D341Med (cell line): ENCODE measurements around the gene PRPF39.
A peak's percentile ranks its signal among the peaks of the same experiment; 100 is the strongest.
"Not testable (repeated sequence)": the region's sequence is repeated elsewhere in the genome, so short reads cannot be mapped to it uniquely, and the experiment has no call there.

ENCODE experiments used
- DNase-seq: peaks from one replicate; pipeline ENCODE4 v3.0.0; 2012; ENCODE audit warnings: low spot score

Gene PRPF39

DNA sequence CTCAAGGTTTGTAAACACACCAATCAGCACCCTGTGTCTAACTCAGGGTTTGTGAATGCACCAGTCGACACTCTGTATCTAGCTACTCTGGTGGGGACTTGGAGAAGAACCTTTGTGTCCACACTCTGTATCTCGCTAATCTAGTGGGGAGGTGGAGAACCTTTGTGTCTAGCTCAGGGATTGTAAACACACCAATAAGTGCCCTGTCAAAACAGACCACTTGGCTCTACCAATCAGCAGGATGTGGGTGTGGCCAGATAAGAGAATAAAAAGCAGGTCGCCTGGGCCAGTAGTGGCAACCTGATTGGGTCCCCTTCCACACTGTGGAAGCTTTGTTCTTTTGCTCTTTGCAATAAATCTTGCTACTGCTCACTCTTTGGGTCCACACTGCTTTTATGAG, 2.8 kb upstream of the PRPF39 start:
- not testable (repeated sequence) for DNase-seq

DNA sequence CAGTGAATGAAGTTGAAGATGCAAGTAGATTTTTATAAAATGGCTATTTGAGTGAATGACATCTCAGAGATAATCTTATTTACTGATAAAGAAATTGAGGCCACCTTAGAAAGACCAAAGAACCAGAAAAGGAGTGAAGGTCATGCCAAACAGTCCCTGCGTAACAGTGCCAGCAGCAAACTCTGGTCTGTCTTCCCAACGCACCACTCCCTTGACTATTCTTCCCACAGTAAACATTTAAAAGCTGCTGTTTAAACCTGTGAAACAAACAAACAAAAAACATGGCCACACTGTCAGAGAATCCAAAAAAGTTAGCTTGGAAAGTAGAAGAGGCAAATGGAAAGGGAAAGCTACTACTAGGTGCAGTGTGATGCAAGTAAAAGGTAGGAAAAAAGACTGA, 1.5 kb upstream of the PRPF39 start:
- DNase-seq, result no peak

DNA sequence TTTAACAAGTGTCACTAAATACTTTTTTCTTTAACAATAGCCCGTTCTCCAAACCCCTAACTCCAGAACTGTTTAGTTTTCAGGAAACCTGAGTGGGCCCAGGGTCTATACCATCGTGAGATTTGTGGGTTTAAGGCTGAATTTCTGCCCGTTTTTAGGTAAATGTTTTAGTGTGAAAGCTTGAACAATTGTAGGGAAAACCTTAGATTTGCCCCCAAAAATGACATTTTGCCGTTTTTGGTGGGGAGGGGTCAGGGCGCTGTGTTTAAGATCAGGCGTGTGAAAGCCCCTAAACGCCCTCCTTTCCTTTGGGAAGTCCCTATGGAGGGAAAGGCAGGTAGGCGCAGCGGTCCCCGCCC, 320 bp upstream of the PRPF39 start:
- no peak for DNase-seq

DNA sequence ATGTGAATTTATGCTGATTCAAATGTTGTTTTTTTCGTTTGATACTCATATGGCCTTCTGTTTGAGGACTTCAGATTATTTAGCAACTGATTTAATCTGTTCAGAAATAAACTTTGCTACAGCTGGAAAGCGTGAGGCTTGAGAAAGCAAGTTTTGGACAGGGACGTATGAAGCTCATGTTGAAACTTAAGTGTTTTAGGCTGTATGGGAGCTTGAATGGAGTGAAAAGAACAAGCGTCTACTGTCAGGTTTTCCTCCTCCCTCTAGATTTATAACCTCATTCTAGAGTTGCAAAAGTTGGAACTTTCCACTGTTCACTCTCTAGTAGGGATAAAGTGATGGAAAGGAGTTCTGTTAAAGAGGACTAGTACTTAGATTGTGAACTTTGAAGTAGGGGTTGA, 1.0 kb downstream of the PRPF39 start:
- DNase-seq, result no peak

DNA sequence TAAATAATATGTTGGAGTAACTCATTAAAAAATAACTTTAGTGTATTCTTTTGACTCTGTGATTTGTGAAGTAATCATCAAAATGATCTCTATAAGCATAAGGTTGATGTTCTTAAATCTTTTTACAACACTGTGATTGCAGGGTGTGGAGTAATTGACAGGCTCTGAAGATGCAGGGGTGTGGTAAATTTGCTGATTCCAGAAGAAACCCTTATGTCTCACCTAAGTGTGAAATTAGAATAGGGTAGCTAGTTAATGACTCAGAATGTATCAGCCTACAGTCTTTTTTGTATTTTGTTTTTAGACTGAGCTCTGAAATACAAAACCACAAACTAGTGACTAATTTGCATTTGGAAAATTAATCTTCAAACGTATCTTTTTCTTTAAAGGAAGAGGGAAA, 5.9 kb downstream of the PRPF39 start:
- no peak for DNase-seq

DNA sequence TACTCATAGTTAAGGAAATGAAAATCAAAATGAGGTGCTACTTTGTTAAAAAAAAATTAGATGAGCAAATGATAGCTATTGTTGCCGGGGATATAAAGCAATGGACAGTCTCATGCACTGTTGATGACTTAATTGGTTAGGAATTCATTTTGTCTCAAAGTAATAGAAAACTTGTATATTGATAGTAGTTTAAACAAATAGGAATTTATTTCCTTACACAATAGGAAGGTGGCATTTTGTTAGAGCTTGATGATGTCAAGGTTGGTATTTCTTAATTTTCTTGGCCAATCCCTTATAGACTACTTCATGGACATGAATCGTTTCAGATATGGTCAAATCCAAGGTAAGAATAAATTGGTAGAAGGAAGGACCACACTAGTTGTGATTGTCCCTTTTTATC, 7.8 kb downstream of the PRPF39 start:
- no peak for DNase-seq

DNA sequence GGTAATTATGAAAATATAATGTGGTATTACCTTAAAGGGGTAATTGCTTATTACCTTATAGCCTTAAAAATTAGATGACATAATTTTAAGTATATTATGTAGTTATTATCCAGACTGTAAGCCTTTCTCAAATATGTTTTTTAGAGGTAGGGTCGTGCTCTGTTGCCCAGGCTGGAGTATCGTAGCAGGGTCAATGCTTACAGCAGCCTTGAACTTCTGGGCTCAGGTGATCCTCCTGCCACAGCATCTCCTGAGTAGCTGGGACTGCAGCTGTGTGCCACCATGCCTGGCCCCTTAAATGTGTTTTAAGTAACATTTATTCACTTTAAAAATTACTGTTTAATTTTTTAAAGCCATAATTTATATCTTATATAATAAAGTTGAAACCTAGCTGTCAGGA, 10.4 kb downstream of the PRPF39 start:
- DNase-seq, result no peak

DNA sequence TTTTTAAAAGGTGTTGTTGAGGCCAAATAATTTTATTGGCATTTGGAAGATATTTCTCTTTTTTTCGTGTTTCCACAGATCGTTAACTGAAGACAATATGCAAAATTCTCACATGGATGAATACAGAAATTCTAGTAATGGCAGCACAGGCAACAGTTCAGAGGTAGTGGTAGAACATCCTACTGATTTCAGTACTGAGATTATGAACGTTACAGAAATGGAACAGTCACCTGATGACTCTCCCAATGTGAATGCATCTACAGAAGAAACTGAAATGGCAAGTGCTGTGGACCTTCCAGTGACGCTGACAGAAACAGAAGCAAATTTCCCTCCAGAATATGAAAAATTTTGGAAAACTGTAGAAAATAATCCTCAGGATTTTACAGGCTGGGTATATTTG, 11.2 kb downstream of the PRPF39 start:
- no peak for DNase-seq

DNA sequence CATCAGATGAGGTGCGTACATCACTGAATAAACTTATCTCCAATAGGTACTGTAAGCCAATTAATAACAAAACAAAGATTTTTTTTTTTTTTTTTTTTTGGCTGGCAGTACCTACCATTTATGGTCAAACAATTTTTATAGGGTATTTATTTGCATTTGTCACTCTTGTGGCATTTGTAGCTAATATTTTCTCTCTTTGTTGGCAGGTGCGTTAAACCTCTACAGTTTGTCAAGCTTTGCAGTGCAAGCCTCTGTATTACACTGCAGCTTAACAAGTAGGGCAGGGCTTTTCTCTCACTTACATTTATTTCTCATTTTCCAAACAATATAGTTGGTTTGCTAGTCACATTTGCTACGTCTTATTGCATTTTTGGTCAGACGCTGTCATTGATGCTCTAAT, 12.3 kb downstream of the PRPF39 start:
- DNase-seq, result no peak

DNA sequence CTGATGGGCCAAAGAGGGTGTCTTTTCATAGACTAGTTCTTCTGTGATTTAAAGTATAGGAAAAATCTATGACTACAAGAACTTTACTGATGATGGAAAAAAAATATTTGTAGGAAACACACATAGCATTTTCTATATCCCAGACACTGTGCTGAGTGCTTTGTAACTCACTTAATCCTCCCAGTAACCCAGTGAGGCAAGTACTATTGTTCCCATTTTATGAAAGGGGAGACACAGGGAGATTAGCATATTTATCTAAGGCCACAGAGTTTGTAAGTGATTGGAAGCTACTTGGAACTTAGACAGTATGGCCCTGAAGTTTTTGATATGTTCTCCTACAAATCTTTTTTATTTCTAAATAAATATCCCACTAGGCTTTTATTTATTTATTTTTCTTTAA, 19.9 kb downstream of the PRPF39 start:
- no peak for DNase-seq

DNA sequence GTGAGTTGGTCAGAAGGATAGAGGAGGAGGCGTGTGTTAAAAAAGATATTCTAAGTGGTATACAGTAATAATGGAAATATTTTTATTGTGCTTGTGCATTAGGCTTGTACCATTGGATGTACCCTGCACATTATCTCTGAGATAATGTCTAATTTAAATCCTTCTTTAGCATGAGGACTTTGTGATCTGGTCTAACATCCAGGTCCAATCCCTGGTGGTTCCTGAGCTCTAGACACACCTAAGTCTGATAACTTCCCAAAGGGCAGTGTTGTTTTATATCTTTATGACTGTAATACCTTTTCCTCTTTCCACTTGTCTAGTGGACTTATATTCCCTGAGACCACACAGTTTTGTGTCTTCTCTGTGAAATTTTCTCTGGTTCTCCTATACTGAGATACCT, 20.6 kb downstream of the PRPF39 start:
- DNase-seq, result no peak

DNA sequence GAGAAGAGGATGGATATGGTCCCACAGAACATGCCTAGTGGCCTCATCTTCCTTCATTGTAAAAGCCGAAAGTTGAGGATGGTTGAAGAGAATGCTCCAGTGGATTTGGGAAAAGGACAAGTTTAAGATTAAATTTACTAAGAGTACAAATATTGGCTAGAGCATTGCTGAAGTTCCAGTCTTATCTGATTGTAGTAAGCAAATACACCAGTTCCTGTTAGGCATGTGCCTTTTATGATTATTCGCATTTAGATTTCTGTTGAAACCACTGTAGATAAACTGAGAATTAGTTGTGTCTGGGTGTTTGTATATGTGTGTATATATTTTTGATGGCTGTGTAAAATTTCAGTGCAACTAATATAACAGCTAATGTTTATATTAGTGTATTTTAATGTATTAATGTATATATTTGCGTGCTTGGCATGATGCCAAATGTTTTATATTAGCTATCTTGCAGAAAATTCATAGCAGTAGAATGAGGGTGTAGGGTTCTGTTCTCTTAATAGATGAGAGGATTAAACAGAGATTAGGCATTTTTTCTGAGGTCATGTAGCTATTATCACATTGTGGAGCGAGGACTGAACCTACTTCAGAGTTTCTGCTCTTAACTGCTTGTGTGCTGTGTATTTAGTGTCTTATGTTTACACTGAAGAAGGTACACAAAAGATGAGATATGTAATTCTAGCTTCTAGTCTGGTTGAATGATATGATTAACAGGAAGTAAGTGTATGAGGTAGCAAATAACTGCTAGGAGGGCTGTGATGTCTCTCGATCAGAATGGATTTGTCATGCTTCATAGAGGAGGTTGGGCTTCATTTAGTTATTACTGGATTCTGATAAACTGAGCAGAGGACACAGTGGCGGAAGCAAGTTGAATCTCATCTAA, 29.2 kb downstream of the PRPF39 start:
- no peak for DNase-seq

DNA sequence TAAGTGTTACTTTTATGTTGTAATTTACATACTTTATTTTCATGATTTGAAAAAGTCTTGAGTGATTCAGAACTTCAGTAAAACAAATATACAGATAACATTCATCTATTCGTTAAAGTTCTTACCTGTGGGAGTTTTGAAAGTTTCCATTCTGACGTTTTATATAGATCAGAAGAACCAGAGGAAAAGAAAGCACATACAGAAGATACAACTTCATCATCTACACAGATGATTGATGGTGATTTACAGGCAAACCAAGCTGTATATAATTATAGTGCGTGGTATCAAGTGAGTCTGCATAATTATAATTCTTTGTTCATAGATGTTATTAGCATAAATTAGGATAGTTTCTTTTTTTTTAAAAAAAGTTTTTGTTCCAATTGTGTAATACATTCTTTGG, 30.4 kb downstream of the PRPF39 start:
- DNase-seq, result no peak

DNA sequence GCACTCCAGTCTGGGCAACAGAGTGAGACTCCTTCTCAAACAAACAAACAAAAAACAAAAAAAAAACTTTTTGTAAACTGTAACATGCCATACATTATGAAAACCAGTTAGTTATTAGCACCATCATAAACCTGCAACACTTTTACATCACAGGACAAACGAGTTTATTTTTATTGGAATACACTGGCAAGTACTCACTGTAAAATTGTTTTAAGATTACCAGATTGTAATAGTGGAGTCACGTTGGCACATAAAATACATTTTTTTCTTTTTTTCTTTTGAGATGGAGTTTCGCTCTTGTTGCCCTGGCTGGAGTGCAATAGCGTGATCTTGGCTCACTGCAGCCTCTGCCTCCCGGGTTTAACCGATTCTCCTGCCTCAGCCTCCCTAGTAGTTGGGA, 34.7 kb downstream of the PRPF39 start:
- DNase-seq, result no peak

DNA sequence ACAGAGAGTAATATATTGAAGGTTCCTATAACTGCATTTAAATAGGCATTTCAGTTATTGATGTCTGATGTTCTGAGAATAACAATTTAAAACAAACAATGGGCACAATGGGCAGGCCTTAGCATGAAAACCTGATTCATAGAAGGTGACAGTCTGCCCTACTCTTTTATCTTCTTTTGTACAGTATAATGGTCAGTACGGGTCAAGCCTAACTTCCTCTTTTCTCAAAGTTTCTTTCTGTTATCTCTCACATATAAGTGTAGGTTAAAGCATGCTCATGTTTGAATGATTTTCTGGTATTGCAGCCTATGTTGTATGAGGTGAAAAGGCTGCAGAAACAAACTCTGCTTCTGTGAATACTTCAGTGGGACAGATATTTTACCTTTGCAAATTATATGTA, 36.2 kb downstream of the PRPF39 start:
- DNase-seq, result no peak

DNA sequence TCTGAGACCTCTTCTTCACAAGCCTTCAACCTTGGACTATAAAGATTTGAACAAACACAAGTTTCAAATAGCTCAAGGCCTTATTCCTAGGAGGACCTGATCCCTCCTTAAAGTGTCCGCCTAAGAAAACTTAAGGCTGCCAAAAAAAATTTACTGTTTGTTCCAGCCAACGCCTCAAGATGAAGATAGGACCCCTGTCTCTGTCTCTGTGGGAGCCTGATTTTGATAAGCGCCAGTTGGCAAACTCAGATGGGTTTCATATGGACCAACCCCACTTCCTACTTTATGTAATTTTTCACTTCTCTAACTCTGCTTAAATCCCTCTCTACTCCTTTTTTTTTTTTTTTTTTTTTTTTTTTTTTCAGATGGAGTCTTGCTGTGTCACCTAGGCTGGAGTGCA, 39.4 kb downstream of the PRPF39 start:
- no peak for DNase-seq

DNA sequence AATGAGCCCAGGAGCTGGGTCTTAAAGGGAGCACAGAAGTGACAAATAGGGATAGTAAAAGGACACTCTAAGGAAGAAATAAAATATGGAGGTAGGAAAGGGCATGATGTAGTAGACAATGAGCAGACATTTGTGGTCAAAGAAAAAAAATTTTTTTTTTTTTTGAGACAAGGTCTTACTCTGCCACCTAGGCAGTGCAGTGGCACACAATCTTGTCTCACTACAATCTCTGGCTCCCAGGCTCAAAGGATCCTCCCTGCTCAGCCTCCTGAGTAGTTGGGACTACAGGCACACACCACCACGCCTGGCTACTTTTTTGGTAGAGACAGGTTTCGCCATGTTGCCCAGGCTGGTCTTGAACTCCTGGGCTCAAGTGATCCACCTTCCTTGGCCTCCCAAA, 41.8 kb downstream of the PRPF39 start:
- DNase-seq, result no peak

DNA sequence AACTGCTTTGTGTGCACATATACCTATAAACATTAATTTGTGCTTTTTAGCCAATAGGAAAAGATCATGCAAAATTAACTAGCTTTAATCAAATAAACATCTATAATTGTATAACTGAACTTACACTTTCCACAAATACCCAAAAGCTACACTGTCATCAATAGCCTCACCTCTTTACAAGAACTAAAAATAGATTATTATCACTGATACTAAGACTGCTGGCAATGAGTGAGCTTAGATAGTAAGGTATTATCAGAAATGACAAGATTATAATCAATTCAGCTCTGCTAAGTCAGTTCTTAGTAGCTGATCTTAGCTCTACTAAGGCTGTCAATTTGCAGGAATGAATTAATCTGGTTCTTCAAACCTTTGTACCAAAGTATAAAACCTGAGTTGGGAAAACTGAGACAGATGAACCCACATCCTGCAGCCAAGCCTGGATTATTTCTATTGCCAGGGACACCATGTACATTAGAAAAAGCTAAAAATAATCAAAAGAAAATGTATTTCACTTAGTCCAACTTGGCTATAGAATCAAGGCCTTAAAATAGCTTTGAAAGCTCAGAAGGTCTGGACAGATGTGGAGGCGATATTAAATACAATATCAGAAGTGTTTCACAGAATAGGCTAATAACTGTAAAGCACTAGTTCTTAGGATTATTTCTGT, 45.2 kb downstream of the PRPF39 start:
- DNase-seq, result no peak

DNA sequence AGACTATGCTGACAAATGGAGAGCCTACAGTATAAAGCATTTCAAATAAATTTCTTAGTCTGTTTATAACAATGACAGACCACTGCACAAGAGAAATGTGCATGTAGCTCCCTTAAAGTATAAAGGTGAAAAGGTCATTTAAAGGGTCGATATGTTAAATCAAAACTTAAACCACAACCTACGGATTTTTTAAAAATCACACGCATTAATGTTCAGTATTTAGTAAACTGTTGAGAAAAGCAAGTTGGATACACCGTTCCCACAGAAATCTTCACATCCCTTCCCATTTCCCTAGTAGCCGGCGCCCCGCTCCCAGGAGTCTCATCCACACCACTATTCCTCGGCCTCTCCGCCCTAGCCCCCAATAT, 49.8 kb downstream of the PRPF39 start:
- DNase-seq, result no peak

DNA sequence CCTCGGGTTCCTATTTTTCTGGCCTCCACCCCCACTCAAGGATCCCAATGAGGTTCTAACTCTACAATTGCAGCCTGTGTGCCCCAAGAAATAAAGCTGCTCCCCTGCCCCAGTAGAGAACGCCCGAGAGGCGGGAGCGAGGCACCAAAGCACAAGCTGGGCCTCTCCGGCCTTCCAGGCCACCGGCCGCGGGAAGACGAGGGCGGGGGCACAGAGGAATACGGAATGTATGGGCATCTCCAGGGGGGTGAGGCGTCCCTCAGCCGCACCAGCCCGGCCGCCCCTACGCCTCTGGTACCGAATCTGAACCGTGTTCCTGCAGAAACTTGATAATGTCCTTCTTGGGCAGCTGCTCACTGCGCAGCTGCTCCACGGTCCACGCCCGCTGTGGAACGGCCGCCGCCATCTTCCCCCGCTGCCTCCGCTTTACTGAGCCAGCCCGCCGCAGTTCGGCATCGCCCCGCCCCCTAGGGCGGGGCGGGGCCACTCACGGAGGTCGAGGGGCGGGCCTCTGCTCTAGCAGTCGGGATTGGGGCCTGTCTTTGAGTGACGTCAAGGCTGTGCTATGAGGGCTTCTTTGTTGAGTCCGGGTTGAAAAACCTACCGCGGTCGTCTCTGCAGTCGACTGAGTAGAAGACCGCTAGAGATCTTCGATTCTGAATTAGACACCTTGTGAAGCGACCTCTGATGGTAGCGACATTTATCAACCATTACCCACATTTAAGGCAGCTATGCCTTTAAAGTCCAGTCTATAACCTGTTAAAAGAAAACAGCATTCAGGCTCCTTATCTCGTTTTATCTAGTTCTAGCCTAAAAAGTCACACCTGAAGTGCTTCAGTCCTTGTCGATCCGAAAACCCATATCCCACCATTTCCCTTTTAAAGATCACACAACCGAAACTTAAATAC, 50.4 kb downstream of the PRPF39 start, which contains the start of gene FKBP3:
Gene FKBP3, minus strand, starts transcription at position 431 of the 908 bp plus-strand sequence. Its CDS starts 25 bp downstream, at position 406.
- DNase-seq, result peak; percentile 97

DNA sequence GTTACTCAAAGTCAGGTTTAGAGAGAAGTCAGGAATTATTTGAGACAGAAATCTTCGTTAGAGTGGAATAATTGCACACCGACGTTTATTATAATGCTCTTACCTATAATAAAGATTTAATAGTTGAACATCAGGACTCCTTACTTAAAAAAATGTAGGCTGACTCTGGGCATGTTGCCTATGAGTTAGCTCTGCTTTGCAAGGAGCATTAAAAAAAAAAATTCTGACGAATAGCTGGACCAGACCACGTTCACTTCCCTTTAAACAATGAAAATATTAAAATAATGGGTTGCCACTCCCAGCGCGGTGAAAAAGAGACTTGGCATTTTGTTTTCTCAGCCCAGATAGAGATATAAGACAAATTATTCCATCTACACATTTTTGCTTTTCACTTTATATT, 51.2 kb downstream of the PRPF39 start:
- no peak for DNase-seq

DNA sequence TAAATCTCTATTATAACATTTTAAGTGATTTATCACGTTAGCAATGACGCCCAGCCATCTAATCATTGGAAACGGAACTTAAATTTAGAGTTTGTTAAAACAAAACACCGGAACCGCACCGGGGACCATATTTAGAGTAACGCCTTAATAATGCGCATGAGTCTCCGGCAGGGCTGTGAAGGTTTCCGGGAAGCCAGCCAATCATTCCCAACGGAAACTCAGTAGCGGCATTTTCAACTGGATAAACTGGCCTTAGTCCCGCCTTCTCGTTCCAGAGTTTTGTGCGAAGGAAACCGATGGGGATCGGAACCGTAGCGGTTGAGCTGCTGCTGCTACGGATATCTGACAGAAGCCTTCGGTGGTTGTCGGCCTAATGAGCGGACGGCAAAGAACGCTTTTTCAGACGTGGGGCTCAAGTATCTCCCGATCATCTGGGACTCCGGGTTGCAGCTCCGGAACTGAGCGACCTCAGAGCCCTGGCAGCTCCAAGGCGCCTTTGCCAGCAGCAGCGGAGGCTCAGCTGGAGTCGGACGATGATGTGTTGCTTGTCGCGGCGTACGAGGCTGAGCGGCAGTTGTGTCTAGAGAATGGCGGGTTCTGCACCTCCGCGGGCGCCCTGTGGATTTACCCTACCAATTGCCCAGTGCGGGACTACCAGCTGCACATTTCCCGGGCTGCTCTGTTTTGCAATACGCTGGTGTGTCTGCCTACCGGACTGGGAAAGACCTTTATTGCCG, 51.9 kb downstream of the PRPF39 start, which contains the start of gene FANCM:
Gene FANCM, plus strand, starts transcription at position 272 of the 737 bp plus-strand sequence. Its CDS starts 102 bp downstream, at position 374.
- DNase-seq, result peak; percentile 88
